ENCODE results near the gene BTG2.
A peak's percentile ranks its signal among the peaks of the same experiment; 100 is the strongest.
"Not testable (repeated sequence)": the region's sequence is repeated elsewhere in the genome, so short reads cannot be mapped to it uniquely, and the experiment has no call there.

BTG2 gene

DNA sequence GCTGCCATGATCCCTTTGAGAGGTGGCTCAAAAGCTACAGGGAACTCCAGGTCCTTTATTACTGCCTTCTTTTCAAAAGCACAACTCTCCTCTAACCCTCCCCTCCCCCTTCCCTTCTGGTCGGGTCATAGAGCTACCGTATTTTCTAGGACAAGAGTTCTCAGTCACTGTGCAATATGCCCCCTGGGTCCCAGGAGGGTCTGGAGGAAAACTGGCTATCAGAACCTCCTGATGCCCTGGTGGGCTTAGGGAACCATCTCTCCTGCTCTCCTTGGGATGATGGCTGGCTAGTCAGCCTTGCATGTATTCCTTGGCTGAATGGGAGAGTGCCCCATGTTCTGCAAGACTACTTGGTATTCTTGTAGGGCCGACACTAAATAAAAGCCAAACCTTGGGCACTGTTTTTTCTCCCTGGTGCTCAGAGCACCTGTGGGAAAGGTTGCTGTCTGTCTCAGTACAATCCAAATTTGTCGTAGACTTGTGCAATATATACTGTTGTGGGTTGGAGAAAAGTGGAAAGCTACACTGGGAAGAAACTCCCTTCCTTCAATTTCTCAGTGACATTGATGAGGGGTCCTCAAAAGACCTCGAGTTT is 3.1 kb downstream of the BTG2 start:
- no peak for DNase-seq
- peak overlapping the region; percentile 70 for H3K27ac Mint-ChIP-seq
- peak overlapping the region; percentile 91 to 96 for H3K4me3 Mint-ChIP-seq
- H3K27me3 Mint-ChIP-seq: no peaks in the 10 kb centered on the region
- ATAC-seq (replicated peaks): no peak
- no peaks in the 10 kb centered on the region for H3K9me3 Mint-ChIP-seq
- peaks cover 51 to 70% of the 10 kb centered on the region in 2 donors for H3K36me3 Mint-ChIP-seq
- H3K4me1 Mint-ChIP-seq: peaks cover 40 to 72% of the 10 kb centered on the region in 2 donors

DNA sequence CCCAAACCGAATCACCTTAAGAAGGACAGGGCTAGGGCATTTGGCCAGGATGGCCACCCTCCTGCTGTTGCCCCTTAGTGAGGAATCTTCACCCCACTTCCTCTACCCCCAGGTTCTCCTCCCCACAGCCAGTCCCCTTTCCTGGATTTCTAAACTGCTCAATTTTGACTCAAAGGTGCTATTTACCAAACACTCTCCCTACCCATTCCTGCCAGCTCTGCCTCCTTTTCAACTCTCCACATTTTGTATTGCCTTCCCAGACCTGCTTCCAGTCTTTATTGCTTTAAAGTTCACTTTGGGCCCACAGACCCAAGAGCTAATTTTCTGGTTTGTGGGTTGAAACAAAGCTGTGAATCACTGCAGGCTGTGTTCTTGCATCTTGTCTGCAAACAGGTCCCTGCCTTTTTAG is 3.6 kb downstream of the BTG2 start:
- H3K27ac Mint-ChIP-seq: peak overlapping the region; percentile 70
- DNase-seq: no peak
- no peaks in the 10 kb centered on the region for H3K27me3 Mint-ChIP-seq
- peaks cover 35 to 72% of the 10 kb centered on the region in 2 donors for H3K4me1 Mint-ChIP-seq
- peak overlapping the region; percentile 91 to 96 for H3K4me3 Mint-ChIP-seq
- peaks cover 0 to under 1% of the 10 kb centered on the region in 2 donors for H3K9me3 Mint-ChIP-seq
- H3K36me3 Mint-ChIP-seq: peaks cover 55 to 70% of the 10 kb centered on the region in 2 donors
- ATAC-seq (replicated peaks): no peak

DNA sequence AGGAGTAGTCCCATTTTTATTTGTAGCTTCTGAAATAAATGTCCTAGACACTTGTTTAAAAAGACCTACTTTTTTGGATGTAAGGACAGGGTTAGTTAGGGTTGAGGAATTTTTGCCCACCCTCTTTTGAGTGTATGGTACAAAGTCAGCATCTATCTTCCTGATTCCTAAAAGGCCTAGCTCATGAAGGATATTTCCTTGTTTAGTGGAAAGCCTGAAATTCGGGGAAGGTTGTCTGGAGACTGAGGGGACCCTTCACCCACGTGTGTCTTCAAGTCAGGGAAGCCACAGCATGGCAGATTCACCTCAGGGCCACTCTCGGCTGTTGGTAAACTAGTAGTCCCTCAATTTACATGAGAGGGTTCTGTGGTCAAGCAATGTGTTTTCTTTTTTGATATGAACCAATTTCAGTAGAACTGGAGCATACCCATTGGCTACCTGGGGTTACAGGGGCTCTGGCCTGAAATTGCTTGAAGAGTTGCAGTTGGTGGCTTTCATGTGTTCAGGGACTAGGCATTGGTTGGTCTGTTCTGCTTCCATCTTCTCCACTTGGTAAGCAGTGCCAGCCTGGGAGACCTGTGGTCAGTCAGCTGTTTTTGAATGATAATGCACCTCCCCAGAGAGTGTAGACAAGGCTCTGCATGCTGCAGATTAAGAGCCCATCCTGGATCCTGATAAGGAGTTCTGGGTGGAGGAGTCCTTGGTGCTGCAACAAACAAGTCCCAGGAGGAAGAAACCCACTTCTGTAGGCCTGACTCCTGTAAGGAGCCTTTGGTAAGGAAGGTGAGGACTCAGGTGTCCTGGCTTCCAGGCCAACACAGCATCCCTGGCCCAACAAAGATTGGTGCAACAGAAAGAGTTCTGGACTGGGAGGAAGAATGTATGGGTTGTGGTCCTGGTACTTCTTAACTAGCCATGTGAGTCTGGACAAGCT is 6.3 kb downstream of the BTG2 start:
- peaks cover 32 to 69% of the 10 kb centered on the region in 2 donors for H3K4me1 Mint-ChIP-seq
- no peaks in the 10 kb centered on the region for H3K27me3 Mint-ChIP-seq
- no peak overlapping the region for H3K4me3 Mint-ChIP-seq
- ATAC-seq (replicated peaks) (peak; percentile 27 to 32), DNase-seq (no peak)
- H3K9me3 Mint-ChIP-seq: peaks cover 0 to 1% of the 10 kb centered on the region in 2 donors
- H3K27ac Mint-ChIP-seq: peak overlapping the region; percentile 59
- H3K36me3 Mint-ChIP-seq: peaks cover 43 to 61% of the 10 kb centered on the region in 2 donors

DNA sequence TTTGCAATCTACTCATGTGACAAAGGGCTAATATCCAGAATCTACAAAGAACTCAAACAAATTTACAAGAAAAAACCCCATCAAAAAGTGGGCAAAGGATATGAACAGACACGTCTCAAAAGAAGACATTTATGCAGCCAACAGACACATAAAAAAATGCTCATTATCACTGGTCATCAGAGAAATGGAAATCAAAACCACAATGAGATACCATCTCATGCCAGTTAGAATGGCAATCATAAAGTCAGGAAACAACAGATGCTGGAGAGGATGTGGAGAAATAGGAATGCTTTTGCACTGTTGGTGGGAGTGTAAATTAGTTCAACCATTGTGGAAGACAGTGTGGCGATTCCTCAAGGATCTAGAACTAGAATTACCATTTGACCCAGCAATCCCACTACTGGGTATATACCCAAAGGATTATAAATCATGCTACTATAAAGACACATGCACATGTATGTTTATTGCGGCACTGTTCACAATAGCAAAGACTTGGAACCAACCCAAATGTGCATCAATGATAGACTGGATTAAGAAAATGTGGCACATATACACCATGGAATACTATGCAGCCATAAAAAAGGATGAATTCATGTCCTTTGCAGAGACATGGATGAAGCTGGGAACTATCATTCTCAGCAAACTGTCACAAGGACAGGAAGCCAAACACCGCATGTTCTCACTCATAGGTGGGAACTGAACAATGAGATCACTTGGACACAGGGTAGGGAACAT is 8.9 kb downstream of the BTG2 start:
- DNase-seq; H3K27me3 Mint-ChIP-seq; H3K9me3 Mint-ChIP-seq; H3K4me3 Mint-ChIP-seq; ATAC-seq (replicated peaks): not testable (repeated sequence)
- peaks cover 33 to 69% of the 10 kb centered on the region in 2 donors for H3K4me1 Mint-ChIP-seq
- peak overlapping the region; percentile 2 for H3K27ac Mint-ChIP-seq
- peaks cover 19 to 37% of the 10 kb centered on the region in 2 donors for H3K36me3 Mint-ChIP-seq

DNA sequence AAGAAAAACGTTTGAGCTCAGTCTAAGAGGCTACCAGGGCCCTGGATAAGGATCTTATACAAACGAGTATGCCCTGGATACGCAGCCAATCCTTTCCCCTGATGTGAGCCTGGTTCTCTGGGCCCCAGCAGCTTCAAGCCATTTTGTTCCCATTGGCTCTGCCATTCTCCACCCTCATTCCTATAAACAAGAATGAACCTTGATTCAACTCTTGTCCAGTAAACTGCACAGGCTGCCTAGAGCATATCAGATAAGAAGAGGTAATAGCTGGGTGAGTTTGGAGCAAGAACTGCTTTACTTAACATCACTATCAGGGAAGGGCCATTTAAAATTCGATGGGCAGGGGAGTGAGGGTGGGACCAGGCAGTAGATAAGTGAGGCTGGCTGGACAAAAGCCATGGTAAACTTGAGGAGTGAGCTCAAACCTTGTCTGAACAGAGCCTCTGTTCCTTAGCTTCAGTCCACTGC is 11.3 kb downstream of the BTG2 start:
- Mint-ChIP-seq H3K36me3 (peaks cover 7 to 25% of the 10 kb centered on the region in 2 donors), H3K4me3 (no peak overlapping the region)

DNA sequence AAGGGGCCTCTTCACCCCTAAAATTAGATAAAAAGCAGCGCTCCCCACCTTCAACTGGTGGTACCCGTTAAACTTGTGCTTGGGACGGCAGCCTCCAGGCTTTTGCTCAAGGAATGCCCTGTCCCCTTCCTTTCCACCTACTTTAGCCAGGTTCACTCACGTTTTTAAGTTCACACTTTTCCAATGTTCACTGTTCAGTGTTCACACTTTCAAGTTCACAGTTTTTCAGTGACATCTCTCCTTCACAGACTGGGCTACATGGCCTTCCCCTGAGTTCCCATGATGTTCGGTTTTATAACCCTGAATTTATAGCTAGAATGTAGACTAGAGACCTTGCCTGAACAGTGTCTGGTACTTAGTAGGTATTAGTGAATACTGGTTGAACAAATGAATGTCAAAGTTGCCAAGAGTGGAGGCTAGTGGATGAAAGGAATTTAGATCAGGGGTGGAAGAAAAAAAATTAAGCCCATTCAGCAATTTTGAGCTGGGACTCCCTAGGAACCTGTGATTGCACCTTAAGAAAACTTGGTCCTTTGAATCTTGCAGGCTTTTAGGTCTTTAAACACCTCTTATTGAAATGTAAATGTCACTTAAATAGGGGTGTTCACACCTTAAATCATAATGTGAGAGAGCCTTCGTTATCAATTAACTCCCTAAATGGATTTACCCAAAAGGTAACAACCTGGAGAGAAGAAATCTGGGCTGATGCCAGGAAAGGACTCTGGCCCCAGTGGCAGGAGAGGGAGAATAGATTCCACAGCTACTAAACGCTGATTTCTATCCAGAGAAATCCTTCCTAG is 12.3 kb downstream of the BTG2 start:
- Mint-ChIP-seq H3K27me3 (no peaks in the 10 kb centered on the region), H3K4me3 (no peak overlapping the region), H3K27ac (peak overlapping the region; percentile 1), H3K4me1 (peaks cover 51 to 72% of the 10 kb centered on the region in 2 donors), H3K36me3 (peaks cover 7 to 18% of the 10 kb centered on the region in 2 donors), H3K9me3 (peaks cover 0 to 1% of the 10 kb centered on the region in 2 donors)
- DNase-seq (no peak), ATAC-seq (replicated peaks) (no peak)

More for the DNA sequence above, 11.3 kb downstream of the BTG2 start:
- Mint-ChIP-seq H3K4me1 (peaks cover 47 to 71% of the 10 kb centered on the region in 2 donors), H3K27me3 (no peaks in the 10 kb centered on the region), H3K27ac (peak overlapping the region; percentile 34), H3K9me3 (peaks cover 0 to 1% of the 10 kb centered on the region in 2 donors)
- ATAC-seq (replicated peaks) (no peak), DNase-seq (no peak)

DNA sequence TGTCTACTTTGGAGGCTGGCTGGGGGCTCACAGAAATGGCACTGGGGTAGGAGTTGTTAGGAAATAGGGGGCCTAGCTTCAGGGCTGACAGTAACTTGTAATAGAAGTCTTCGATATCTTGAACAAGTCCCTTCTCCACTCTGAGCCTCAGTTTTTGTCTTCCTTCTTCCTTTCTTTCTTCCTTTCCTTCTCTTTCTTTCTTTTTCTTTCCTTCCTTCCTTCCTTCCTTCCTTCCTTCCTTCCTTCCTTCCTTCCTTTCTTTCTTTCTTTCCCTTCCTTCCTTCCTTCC is 12.9 kb downstream of the BTG2 start:
- no peak overlapping the region for H3K27ac Mint-ChIP-seq
- no peaks in the 10 kb centered on the region for H3K27me3 Mint-ChIP-seq
- DNase-seq (no peak), ATAC-seq (replicated peaks) (no peak)
- peaks cover 57 to 76% of the 10 kb centered on the region in 2 donors for H3K4me1 Mint-ChIP-seq
- H3K4me3 Mint-ChIP-seq: no peak overlapping the region
- peaks cover 7 to 18% of the 10 kb centered on the region in 2 donors for H3K36me3 Mint-ChIP-seq
- H3K9me3 Mint-ChIP-seq: peaks cover 0 to 1% of the 10 kb centered on the region in 2 donors

DNA sequence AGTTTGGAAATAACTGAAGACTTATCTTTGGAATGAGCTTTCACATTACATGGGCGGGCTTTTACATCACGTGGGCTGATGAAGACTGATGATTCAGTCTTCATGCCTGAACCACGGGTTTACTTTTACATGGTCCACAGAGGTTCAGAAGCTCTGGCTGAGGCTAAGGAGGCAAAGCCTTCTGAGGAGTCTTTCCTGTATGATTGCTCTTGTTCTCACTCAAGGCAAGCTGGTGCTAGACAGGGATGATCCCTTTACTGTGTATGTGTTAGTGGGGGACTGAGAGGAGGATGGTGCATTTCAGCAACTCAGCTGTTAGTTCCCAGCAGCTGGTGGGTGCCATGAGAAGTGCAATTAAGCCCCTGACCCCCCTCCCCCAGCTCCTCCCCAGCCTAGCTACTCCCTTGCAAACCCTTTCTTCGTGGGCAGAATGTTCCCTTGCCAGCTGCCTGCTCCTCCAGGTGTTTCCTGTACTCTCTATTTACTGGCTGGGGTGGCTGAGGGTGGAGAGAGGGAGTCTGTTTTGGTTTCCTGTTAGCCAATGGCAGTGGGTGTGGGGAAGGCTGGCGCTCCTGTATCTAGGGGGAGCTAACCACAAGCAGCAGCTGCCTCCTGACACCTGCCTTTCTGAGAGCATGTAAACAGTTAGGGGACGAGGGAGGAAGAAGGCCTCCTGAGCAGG is 15.4 kb downstream of the BTG2 start:
- peaks cover 78 to 94% of the 10 kb centered on the region in 2 donors for H3K4me1 Mint-ChIP-seq
- peak; percentile 64 to 71 for ATAC-seq (replicated peaks)
- H3K9me3 Mint-ChIP-seq: no peaks in the 10 kb centered on the region
- peak overlapping the region; percentile 87 for H3K27ac Mint-ChIP-seq
- peak overlapping the region; percentile 11 to 75 for H3K4me3 Mint-ChIP-seq
- H3K27me3 Mint-ChIP-seq: no peaks in the 10 kb centered on the region
- DNase-seq: peak; percentile 60
- H3K36me3 Mint-ChIP-seq: peaks cover 2 to 5% of the 10 kb centered on the region in 2 donors

DNA sequence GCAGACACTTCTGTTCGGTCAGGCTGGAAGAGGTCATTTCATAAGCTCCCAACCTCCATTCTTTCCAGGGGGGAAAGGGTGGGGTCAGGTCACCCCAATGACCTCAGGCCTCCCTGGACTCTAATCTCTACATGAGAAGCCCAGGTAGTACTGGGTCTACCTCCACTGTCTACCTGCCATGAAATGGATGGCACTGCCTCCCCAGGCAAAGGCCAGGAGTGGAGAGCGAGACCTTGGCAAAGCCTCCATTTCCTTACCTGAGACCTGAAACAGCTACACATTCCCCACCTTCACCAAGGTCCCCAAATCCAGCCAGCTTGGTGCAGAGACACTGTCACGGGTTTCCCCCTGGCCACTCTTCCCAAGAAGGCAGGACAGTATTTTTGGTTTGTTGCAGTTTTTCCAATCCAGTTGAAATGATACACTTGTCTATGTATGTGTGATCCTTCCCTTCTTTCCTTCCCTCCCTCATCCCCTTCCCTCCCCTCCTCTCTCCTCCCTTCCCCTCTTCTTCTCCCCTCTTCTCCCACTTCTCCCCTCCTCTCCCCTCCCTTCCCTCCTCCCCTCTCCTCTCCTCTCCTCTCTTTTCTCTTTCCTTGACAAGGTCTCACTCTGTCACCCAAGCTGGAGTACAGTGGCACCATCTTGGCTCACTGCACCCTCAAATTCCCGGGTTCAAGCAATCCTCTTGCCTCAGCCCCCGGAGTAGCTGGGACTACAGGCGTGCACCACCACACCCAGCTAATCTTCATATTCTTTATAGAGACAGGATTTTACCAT is 16.1 kb downstream of the BTG2 start:
- no peak for ATAC-seq (replicated peaks)
- Mint-ChIP-seq H3K4me1 (peaks cover 81 to 97% of the 10 kb centered on the region in 2 donors), H3K9me3 (no peaks in the 10 kb centered on the region), H3K36me3 (peaks cover 2 to 5% of the 10 kb centered on the region in 2 donors), H3K4me3 (peak overlapping the region; percentile 54 to 75), H3K27ac (peak overlapping the region; percentile 91), H3K27me3 (no peaks in the 10 kb centered on the region)
- no peak for DNase-seq

DNA sequence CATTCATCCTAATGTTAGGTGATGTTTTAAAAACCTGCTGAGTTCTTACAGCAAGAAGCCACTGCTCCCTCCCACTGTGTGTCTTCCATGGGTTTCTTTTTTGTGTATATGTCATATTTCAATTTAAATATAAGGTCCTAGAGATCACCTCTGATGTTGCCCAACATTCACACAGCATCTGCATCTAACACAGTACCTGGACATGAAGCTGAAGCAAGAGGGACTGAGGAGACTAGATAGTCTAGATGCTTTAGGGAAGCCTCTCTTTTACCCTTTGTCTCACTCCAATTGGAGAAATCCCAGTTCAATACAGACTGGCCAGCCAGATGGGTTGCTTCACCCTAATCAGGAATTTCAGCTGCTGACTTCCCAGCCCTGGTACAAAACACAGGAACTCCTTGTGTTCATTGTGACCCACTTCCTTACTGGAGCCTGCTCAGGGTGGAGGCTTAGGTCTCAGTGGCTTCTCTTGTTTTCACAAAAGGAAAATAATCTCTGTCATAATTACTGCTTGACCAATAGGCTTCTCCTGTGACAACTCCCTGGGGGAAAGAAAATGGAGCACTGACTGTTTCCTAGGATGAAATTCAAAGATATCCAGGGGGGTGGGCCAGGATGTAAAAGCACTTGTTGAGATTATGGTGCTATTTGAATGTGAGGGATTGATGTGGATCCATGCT is 17.3 kb downstream of the BTG2 start:
- DNase-seq (no peak), ATAC-seq (replicated peaks) (no peak)
- H3K4me3 Mint-ChIP-seq: no peak overlapping the region
- H3K36me3 Mint-ChIP-seq: peaks cover 2 to 5% of the 10 kb centered on the region in 2 donors
- no peaks in the 10 kb centered on the region for H3K27me3 Mint-ChIP-seq
- no peaks in the 10 kb centered on the region for H3K9me3 Mint-ChIP-seq
- no peak overlapping the region for H3K27ac Mint-ChIP-seq
- peaks cover 80 to 94% of the 10 kb centered on the region in 2 donors for H3K4me1 Mint-ChIP-seq

DNA sequence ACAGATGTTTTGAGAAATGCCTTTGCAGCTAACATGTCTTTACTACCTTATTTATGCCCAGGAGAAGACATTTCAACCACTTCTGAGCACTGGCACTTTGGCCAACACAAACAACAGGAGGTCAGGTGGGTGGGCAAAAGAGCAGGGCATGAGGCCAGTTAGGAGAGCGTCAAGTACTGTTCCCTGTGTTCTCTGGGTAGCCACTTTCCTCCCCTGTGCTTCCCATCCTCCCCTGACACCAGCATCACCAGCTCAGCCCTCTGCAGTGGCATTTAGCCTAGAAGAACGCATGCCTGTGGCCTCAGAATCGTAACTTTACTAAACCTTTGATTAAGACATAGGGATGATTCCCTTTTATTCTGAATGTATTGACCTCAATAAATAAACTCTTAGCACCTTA is 18.3 kb downstream of the BTG2 start:
- H3K27me3 Mint-ChIP-seq: no peaks in the 10 kb centered on the region
- no peaks in the 10 kb centered on the region for H3K9me3 Mint-ChIP-seq
- peaks cover under 1 to 5% of the 10 kb centered on the region in 2 donors for H3K36me3 Mint-ChIP-seq
- peak overlapping the region; percentile 83 for H3K27ac Mint-ChIP-seq
- H3K4me3 Mint-ChIP-seq: peak overlapping the region in 1 of 2 donors; percentile 6
- peaks cover 82 to 94% of the 10 kb centered on the region in 2 donors for H3K4me1 Mint-ChIP-seq
- no peak for ATAC-seq (replicated peaks)
- no peak for DNase-seq

Data from stimulated activated naive B cell treated with anti-CD40 and anti-IgM and Interleukin-4, amounts not matched to agents 10 μg/mL and 1 μg/mL and 100 μg/mL, for 72 hours (primary cell).